ENCODE results near the gene ERC1.
A peak's percentile ranks its signal among the peaks of the same experiment; 100 is the strongest.
"Not testable (repeated sequence)": the region's sequence is repeated elsewhere in the genome, so short reads cannot be mapped to it uniquely, and the experiment has no call there.

The ERC1 gene

GRCh38 chr12:997505-997904 lies 6.5 kb downstream of the ERC1 start:
- Histone ChIP-seq H3K4me1 (ENCODE audit: control insufficient read depth, insufficient read depth, low read length) (peaks cover 4% of the 10 kb centered on the region; the same call in 1 of the 2 replicates), H3K9me3 (ENCODE audit: control insufficient read depth, insufficient read depth, low read depth, low read length) (no peaks in the 10 kb centered on the region), H3K36me3 (ENCODE audit: control insufficient read depth in 2 of 2, insufficient read depth in 1 of 2, low read length in 2 of 2) (peaks cover 4 to 10% of the 10 kb centered on the region in 2 experiments; a peak in 2 of 3 replicates), H3K27ac (ENCODE audit: extremely low read depth, low read depth, low read length) (no peak overlapping the region), H3K4me3 (ENCODE audit: low read depth, low read length) (no peak overlapping the region)
- TF ChIP-seq PRDM1 (tag by site-specific recombination; IDR thresholded peaks at IDR 0.05): 0 out of 2 replicates have a peak, but pooled peaks have one; percentile 41
- peak; percentile 100 for TF ChIP-seq ZNF600 (tag by site-specific recombination; IDR thresholded peaks at IDR 0.05)
- no peak for TF ChIP-seq ZSCAN30 (tag by site-specific recombination; IDR thresholded peaks at IDR 0.05)
- CTCF ChIA-PET: interaction anchor here (2.3 kb wide), 1 partner anchor 95 kb away, joined by 6 read pairs; no protein-coding TSS in a partner anchor
- POLR2A ChIA-PET: no interaction called here

DNA sequence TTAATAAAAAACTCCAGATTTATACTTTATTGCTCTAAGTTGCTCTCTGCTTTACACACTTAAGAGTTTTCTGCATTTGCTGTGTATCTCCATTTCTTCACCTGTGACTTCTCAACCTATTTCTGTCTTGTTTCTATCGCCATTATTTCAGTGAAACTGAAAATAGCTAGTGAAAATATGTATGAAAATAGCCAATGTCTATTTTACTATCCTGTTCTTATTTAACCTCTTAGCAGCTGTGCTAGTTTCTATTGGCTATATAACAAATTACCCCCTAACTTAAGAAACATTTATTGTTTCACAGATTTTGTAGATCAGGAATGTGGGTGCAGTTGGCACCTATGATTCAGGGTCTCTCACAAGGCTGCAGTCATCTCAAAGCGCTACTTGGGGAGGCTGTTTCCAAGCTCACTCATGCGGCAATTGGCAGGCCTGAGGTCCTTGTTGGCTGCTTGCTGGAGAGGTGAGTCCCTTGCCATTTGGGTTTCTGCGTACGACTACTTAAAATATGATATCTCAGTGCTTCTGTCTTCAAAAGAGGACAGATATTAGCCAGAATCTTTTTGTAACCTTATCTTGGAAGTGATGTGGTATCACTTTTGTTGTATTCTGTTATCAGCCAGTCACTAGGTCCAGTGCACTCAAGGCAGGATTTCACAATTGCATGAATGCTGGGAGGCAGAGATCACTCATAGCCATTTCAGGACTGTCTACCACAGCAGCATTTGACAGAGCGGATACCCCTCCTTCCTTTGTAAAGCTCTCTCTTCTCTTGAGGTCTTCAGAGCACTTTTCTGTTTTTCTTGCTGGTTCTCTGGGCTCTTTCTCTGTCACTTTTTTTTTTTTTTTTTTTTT lies 7.2 kb downstream of the ERC1 start:
- TF ChIP-seq, protein P1, sequence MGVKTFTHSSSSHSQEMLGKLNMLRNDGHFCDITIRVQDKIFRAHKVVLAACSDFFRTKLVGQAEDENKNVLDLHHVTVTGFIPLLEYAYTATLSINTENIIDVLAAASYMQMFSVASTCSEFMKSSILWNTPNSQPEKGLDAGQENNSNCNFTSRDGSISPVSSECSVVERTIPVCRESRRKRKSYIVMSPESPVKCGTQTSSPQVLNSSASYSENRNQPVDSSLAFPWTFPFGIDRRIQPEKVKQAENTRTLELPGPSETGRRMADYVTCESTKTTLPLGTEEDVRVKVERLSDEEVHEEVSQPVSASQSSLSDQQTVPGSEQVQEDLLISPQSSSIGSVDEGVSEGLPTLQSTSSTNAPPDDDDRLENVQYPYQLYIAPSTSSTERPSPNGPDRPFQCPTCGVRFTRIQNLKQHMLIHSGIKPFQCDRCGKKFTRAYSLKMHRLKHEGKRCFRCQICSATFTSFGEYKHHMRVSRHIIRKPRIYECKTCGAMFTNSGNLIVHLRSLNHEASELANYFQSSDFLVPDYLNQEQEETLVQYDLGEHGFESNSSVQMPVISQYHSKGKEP (tag by site-specific recombination; IDR thresholded peaks at IDR 0.05): peak; percentile 64; the same call in 1 of the 2 replicates
- TF ChIP-seq ZNF416 (tag by site-specific recombination; IDR thresholded peaks at IDR 0.05) (no peak), ZNF677 (tag by site-specific recombination; IDR thresholded peaks at IDR 0.05) (no peak), IKZF3 (tag by site-specific recombination; IDR thresholded peaks at IDR 0.05) (no peak), ZNF19 (tag by site-specific recombination; IDR thresholded peaks at IDR 0.05; ENCODE audit: low read depth) (no peak), PRDM2 (tag by site-specific recombination; IDR thresholded peaks at IDR 0.05; ENCODE audit: borderline replicate concordance) (no peak), ZNF792 (tag by site-specific recombination; IDR thresholded peaks at IDR 0.05) (no peak), ZNF624 (tag by site-specific recombination; IDR thresholded peaks at IDR 0.05) (no peak)
- TF ChIP-seq, protein P2, sequence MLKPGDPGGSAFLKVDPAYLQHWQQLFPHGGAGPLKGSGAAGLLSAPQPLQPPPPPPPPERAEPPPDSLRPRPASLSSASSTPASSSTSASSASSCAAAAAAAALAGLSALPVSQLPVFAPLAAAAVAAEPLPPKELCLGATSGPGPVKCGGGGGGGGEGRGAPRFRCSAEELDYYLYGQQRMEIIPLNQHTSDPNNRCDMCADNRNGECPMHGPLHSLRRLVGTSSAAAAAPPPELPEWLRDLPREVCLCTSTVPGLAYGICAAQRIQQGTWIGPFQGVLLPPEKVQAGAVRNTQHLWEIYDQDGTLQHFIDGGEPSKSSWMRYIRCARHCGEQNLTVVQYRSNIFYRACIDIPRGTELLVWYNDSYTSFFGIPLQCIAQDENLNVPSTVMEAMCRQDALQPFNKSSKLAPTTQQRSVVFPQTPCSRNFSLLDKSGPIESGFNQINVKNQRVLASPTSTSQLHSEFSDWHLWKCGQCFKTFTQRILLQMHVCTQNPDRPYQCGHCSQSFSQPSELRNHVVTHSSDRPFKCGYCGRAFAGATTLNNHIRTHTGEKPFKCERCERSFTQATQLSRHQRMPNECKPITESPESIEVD (tag by site-specific recombination; IDR thresholded peaks at IDR 0.05): 0 out of 2 replicates have a peak, but pooled peaks have one; percentile 1
- Histone ChIP-seq H3K4me1 (ENCODE audit: control insufficient read depth, insufficient read depth, low read length) (no peaks in the 10 kb centered on the region), H3K36me3 (ENCODE audit: control insufficient read depth in 2 of 2, insufficient read depth in 1 of 2, low read length in 2 of 2) (peaks cover 4 to 10% of the 10 kb centered on the region in 2 experiments; a peak in 2 of 3 replicates), H3K27ac (ENCODE audit: extremely low read depth, low read depth, low read length) (no peak overlapping the region), H3K9me3 (ENCODE audit: control insufficient read depth, insufficient read depth, low read depth, low read length) (no peaks in the 10 kb centered on the region), H3K4me3 (ENCODE audit: low read depth, low read length) (no peak overlapping the region)
- ChIA-PET POLR2A (no interaction called here), CTCF (interaction anchor here (0.7 to 2.3 kb wide), 2 partner anchors 94 to 135 kb away, joined by 3 to 6 read pairs; no protein-coding TSS in a partner anchor)

GRCh38 chr12:999736-1000135 lies 8.7 kb downstream of the ERC1 start:
- H3K4me1 ChIP-seq (ENCODE audit: control insufficient read depth, insufficient read depth, low read length); POLR2A ChIA-PET; H3K9me3 ChIP-seq (ENCODE audit: control insufficient read depth, insufficient read depth, low read depth, low read length); H3K27ac ChIP-seq (ENCODE audit: extremely low read depth, low read depth, low read length); H3K36me3 ChIP-seq (ENCODE audit: control insufficient read depth in 2 of 2, insufficient read depth in 1 of 2, low read length in 2 of 2); H3K4me3 ChIP-seq (ENCODE audit: low read depth, low read length): not testable (repeated sequence)
- CTCF ChIA-PET: interaction anchor here (0.7 kb wide), 2 partner anchors 12 to 671 kb away, joined by 3 to 4 read pairs; no protein-coding TSS in a partner anchor
